HAP-1 (cell line): ENCODE measurements around the gene RAD18.

ENCODE experiments used
- DNase-seq, 2 experiments: peaks; one replicate each; pipeline ENCODE4 v3.0.0-alpha.2; 2016 to 2020; ENCODE audit warnings: low spot score in 2 of 2
- H3K27me3 ChIP-seq: fragments of 250-450 bp; sonication (Bioruptor Pico); 2 replicates; pipeline ENCODE4 v1.5.1; 2020; ENCODE audit warnings: low read depth, mild to moderate bottlenecking, moderate library complexity
- H3K36me3 ChIP-seq: fragments of 250-450 bp; sonication (Bioruptor Pico); replicated peaks from 2 replicates; pipeline ENCODE4 v1.5.1; 2020; ENCODE audit warnings: mild to moderate bottlenecking
- H3K4me1 ChIP-seq: fragments of 250-450 bp; sonication (Bioruptor Pico); 2 replicates; pipeline ENCODE4 v1.5.1; 2020; ENCODE audit warnings: mild to moderate bottlenecking
- H3K4me3 ChIP-seq: fragments of 250-450 bp; sonication (Bioruptor Pico); 2 replicates; pipeline ENCODE4 v1.5.1; 2020; ENCODE audit warnings: mild to moderate bottlenecking, moderate library complexity
- H3K9me3 ChIP-seq: fragments of 250-450 bp; sonication (Bioruptor Pico); 2 replicates; pipeline ENCODE4 v1.5.1; 2020; ENCODE audit warnings: mild to moderate bottlenecking, moderate library complexity
- in situ Hi-C: fragments of 300-500 bp; cut with MboI; formaldehyde crosslinking; loops from 3 replicates; pipeline ENCODE4 v1.14.3; 2020; ENCODE audit warnings: low sequenced_read_pairs, inconsistent platforms, mixed read lengths

The RAD18 gene

DNA sequence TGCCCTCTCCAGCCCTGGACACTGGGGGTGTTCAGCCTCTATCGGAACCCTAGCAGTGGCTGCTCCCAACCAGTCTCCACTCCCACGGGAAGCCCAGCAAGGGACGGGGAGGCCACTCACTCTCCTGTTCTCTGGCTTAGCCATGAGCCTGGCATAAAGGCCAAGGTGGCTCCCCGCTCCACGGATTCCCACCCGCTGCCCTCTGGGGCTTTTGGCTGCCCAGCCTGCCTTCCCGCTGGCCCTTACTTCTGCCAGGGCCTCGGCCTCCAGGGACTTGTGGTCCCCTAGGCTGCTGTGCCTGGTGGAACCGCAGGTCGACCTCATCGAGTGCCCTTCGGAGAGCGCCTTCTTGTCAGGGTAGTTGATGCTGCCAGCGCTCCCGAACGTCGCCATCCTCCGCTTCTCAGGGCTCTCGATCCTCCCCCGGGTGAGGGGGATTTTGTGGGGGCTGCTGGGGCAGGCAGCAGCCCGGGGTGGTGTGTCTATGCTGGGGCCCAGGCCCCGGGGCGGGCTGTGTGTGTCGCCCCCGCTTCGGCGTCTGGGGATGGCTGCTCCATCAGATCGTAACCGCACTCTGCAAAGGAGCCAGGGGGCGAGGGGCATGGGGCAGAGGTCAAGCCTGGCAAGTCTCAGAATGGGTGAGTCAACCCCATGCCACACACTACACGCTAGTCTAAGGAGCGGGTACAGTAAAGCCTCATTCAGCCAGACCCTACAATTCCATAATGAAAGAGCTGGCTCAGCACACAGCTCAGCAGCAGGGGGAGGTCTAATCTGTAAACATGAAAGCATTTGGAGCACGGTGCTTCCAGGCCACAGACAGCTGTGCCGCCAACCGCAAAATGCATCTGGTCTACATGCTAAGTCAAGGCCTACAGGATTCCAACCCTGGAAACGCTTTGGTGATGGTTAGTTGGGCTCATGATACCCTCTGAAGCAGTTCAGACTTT is 27.3 kb upstream of the RAD18 start:
- no peak for DNase-seq
- Histone ChIP-seq H3K4me1 (no peaks in the 10 kb centered on the region), H3K9me3 (no peaks in the 10 kb centered on the region), H3K27me3 (no peaks in the 10 kb centered on the region), H3K4me3 (no peak overlapping the region), H3K36me3 (no peaks in the 10 kb centered on the region)
- in situ Hi-C loops = no loop called here

DNA sequence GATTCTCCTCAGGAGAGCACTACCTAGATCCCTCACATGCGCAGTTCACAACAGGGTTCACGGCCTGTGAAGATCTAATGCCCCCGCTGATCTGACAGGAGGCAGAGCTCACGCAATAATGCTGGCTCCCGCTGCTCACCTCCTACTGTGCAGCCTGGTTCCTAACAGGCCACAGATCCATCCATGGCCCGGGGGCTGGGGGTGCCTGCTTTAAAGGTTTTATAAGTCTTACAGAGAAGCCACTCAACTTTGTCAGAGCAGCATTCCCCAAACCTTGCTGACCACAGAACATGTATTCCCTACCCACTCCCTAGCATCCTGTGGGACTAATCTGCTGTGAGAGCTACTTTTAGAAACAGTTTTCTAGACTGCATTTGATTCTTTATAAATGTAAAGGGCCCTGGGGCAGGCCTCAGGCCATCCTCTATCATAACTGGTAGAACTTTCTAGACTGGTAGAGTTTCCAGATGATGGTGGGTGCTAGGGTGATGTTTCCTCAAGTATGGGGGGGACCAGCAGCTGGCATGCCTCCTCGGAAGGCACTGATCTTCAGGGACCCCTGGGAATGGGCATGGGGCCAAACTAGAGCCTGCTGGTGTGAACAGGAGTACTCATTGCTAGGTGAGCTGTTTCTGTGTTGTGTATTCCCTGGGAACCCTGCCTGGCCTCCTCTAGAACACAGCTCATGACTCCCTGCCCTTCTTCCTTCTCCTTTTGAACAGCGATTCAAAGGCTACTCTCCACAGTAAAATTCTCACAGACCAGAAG is 25.7 kb upstream of the RAD18 start:
- in situ Hi-C loops = no loop called here
- Histone ChIP-seq H3K36me3 (no peaks in the 10 kb centered on the region), H3K27me3 (no peaks in the 10 kb centered on the region), H3K4me1 (no peaks in the 10 kb centered on the region), H3K4me3 (no peak overlapping the region), H3K9me3 (no peaks in the 10 kb centered on the region)
- DNase-seq = no peak

DNA sequence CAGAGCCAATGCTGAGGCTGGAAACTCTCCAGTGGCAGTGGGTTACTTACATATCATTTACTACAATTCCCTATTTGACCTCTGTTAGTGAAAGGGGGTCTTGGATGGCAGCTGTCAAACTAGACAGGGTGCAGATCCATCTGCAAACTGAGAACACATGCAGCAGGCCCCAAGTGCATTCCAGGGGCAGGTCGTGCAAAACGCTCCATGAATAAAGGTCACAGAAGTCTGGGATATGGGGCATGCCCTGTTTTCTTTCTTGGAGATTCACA is 25.0 kb upstream of the RAD18 start:
- Histone ChIP-seq H3K36me3 (no peaks in the 10 kb centered on the region), H3K9me3 (no peaks in the 10 kb centered on the region), H3K4me1 (no peaks in the 10 kb centered on the region), H3K4me3 (no peak overlapping the region), H3K27me3 (no peaks in the 10 kb centered on the region)
- in situ Hi-C loops = no loop called here
- DNase-seq = no peak

DNA sequence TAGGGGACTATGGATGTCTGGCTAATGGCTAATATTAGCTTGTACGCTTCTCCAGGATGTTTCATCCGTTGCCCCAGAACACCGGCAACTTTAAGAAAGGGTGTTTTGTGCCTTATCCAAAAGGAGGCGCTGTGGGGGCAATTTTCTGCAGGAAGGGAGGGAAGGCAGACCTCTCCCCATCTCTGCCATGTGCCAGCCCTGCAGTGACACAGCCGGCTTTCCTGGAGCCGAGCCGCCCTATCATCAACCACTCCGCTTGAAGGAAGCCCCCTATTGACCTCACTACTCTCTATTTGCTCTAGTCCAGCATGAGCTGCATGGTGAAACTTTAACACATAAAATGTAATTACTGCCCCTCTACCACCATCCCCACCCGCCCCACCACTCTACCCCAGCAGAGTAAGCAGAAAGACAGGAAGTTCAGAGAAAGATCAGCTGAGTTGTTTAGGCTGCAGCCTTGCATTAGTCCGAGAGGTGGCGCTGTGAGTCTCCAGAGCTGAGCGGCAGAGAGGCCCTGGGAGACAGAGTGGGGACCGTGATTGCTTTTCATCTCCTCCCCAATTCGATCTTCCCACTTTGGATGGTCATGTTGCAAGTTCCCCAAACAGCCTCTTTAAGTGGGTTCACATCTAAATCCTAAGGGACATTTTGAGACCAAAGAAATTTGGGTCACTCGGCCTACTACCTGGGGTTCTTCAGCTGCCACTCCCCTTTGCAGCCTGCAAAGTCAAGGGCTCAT is 24.5 kb upstream of the RAD18 start:
- H3K4me3 ChIP-seq = no peak overlapping the region
- no peaks in the 10 kb centered on the region for H3K9me3 ChIP-seq
- no peaks in the 10 kb centered on the region for H3K4me1 ChIP-seq
- no peaks in the 10 kb centered on the region for H3K27me3 ChIP-seq
- in situ Hi-C loops = no loop called here
- H3K36me3 ChIP-seq = no peaks in the 10 kb centered on the region
- DNase-seq = peak; percentile 44 to 77

DNA sequence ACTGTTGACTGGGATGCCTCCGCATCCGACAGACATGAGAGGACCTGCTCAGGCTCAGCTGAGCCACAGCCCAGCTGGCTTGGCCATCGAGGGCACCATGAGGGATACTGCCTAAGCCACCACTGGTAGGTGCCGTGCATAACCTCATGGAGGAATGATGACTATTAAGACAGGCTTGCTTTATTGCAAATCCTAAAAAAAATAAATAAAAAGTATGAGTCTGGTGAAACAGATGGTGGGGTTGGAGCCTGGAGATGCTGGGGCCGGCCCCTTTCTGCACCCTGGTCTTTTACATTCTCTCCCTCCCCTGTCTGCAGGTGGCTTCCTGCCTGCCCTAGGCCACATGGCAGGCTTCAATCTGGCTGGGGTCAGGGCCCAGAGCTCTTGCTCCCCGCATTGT is 24.0 kb upstream of the RAD18 start:
- no peaks in the 10 kb centered on the region for H3K36me3 ChIP-seq
- H3K27me3 ChIP-seq = no peaks in the 10 kb centered on the region
- no peaks in the 10 kb centered on the region for H3K9me3 ChIP-seq
- no peaks in the 10 kb centered on the region for H3K4me1 ChIP-seq
- H3K4me3 ChIP-seq = no peak overlapping the region
- in situ Hi-C loops = no loop called here
- no peak for DNase-seq

DNA sequence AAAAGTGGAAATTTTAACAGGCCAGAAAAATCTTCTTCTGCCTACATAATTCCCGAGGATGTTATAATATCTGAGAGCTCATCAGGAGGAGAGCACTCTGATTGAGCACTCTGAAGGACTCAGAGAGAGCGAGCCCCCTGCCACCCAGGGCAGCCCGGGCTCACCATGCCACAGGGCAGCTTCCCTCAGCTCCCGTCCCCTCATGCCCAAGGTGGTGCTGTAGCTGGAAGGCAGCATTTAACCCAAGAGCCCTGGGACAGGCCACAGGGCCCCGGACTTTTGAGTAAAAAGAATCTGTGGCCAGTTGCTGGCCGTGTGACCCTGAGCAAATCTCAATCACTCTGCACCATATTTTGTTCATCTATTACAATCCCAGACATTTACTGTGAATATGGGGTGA is 23.5 kb upstream of the RAD18 start:
- Histone ChIP-seq H3K4me1 (no peaks in the 10 kb centered on the region), H3K27me3 (no peaks in the 10 kb centered on the region; the same call in 1 of the 2 replicates), H3K9me3 (no peaks in the 10 kb centered on the region), H3K4me3 (no peak overlapping the region), H3K36me3 (no peaks in the 10 kb centered on the region)
- DNase-seq = no peak
- in situ Hi-C loops = no loop called here

DNA sequence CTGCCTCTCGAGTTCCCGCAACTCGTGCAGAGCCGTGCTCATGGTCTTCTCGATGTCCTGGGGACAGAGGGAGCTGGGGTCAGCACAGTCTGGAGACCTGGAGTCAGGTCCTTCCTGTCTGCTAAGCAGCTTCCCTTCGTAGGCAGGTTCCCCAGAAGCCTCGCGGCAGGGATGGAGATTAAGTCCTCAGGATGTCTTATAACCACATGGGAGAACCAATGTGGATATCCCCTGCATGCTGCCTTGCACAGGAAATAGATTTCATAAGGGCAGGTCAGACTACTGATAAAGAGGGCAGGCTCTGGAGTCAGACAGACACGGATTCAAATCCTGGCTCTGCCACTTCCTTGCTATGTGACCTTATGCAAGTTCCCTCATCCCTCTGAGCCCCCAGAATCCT is 22.6 kb upstream of the RAD18 start:
- Histone ChIP-seq H3K4me3 (no peak overlapping the region), H3K36me3 (no peaks in the 10 kb centered on the region), H3K4me1 (no peaks in the 10 kb centered on the region), H3K27me3 (peaks cover 6% of the 10 kb centered on the region), H3K9me3 (no peaks in the 10 kb centered on the region)
- in situ Hi-C loops = no loop called here
- DNase-seq = no peak

DNA sequence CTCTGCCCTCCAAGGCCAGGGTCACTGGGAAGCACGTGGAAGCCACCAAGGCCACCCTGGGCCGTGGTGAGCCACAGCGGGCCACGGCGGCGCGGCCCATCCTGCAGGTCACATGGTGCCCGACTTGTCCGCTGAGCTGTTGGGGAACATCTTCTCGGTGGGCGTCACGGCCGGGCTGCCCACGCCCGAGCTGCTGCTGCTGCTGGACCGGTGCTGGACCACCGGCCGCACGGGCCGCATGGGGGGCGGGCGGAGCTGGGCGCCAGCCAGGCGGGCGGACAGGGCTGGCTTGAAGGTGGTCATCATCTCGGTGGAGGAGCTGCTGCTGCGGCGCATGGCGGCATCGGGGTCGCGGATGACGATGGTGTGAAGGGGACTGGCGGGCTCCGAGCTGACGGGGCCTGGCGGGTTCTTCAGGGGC is 22.1 kb upstream of the RAD18 start:
- Histone ChIP-seq H3K9me3 (no peaks in the 10 kb centered on the region), H3K4me3 (no peak overlapping the region), H3K4me1 (no peaks in the 10 kb centered on the region), H3K27me3 (peaks cover 9% of the 10 kb centered on the region), H3K36me3 (no peaks in the 10 kb centered on the region)
- no peak for DNase-seq
- in situ Hi-C loops = no loop called here

DNA sequence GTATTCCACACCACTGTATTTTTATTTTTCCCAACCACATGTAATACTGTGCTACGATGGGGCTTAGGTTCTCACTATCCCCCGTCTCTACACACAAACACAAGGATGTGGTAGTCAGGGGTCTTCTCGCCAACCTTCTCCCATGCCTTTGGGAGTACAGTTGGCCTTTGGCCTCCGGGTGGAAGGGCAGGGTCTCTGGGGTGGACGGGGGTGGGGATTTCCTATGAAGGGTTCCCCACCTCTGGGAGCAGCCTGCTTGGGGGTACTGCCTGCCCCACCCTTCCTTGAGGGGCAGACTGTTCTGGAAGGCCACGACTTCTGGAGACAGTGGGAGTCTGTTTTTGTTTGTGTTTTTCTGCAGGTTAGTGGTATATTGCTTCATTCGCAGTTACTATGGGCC is 21.3 kb upstream of the RAD18 start:
- Histone ChIP-seq H3K9me3 (no peaks in the 10 kb centered on the region), H3K4me3 (no peak overlapping the region), H3K27me3 (peaks cover 9% of the 10 kb centered on the region), H3K36me3 (no peaks in the 10 kb centered on the region), H3K4me1 (no peaks in the 10 kb centered on the region)
- DNase-seq = no peak
- in situ Hi-C loops = no loop called here

DNA sequence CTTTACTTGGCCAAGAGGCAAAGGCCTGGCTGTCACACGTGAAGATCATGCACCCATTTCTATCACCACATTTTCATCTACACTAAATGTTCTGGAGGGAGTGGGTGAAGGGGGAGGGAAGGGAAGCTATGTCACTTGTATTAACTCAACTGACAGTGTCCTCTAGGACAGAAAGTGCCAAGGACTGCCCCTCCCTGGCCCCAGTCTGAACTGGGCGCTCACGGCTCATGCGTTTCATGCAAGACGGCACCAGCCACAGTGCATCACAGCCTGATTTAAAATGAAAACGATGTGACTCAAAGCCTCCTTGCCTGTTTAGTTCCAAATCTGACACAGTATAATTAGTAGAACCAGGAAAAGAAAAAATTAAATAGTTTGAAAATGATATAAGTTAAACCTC is 20.8 kb upstream of the RAD18 start:
- no peak overlapping the region for H3K4me3 ChIP-seq
- H3K9me3 ChIP-seq = no peaks in the 10 kb centered on the region
- in situ Hi-C loops = no loop called here
- peaks cover 9% of the 10 kb centered on the region for H3K27me3 ChIP-seq
- no peaks in the 10 kb centered on the region for H3K36me3 ChIP-seq
- H3K4me1 ChIP-seq = no peaks in the 10 kb centered on the region
- DNase-seq = no peak

DNA sequence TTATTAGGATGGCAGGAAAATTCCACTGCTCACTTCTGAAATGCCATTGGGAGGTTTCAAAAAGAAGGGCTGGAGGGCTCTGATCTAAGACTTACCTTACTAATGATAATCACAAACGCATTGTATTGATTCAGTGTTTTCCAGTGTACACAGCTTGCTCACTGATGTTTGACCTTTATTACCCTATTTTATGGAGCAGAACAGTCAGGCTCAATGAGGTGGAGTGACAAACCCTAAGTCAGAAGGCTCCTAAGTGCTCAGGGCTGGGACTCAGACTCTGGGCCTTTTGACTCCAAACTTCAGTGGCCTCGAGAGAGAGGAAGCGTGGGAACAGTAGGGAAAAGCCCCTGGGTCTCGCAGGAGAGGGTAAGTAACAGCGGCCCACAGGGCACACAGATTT is 20.3 kb upstream of the RAD18 start:
- Histone ChIP-seq H3K4me1 (no peaks in the 10 kb centered on the region), H3K4me3 (no peak overlapping the region), H3K9me3 (no peaks in the 10 kb centered on the region), H3K27me3 (peaks cover 9% of the 10 kb centered on the region), H3K36me3 (no peaks in the 10 kb centered on the region)
- DNase-seq = no peak
- in situ Hi-C loops = no loop called here

DNA sequence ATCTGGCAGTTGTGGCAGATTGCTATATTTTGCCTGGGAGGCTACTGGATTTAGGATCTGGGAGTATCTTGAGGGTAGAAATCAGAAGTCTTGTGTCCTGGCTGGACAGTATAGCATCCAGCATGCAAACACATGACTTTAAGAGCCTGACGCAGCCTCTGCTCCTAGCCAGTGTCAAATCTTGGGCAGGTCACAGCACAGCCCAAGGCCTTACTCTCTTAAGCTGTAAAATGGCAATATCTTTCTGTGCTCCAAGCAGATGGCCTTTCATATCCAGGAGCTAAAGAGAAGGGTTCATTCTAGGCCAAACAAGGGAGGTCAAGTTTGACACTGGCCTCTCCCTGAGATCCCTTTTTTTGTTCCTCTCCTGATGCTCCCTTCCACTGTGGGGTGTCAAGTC is 19.8 kb upstream of the RAD18 start:
- H3K36me3 ChIP-seq = no peaks in the 10 kb centered on the region
- DNase-seq = no peak
- H3K4me1 ChIP-seq = no peaks in the 10 kb centered on the region
- H3K4me3 ChIP-seq = no peak overlapping the region
- in situ Hi-C loops = no loop called here
- H3K27me3 ChIP-seq = peaks cover 9% of the 10 kb centered on the region
- no peaks in the 10 kb centered on the region for H3K9me3 ChIP-seq

DNA sequence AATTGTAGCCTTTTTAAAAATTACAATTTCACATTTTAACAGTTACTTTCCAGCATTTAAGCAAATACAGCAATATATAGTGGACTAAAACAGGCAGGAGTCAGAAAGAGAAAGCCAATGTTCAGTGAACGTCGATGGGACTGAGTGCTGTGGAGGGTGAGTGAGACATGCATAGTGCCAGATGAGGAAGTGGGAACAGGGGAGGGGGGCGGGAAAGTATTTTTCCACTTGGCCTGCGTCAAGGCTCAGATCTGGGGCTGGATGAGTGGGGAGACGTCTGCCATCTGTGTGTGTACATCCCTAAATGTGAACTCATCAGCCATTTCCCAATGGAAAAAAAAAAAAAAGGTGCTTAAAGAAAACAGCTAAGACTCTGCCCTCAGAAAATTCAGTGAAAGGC is 19.2 kb upstream of the RAD18 start:
- Histone ChIP-seq H3K9me3 (no peaks in the 10 kb centered on the region), H3K36me3 (no peaks in the 10 kb centered on the region), H3K27me3 (peaks cover 9% of the 10 kb centered on the region), H3K4me3 (no peak overlapping the region), H3K4me1 (no peaks in the 10 kb centered on the region)
- DNase-seq = no peak
- in situ Hi-C loops = no loop called here

DNA sequence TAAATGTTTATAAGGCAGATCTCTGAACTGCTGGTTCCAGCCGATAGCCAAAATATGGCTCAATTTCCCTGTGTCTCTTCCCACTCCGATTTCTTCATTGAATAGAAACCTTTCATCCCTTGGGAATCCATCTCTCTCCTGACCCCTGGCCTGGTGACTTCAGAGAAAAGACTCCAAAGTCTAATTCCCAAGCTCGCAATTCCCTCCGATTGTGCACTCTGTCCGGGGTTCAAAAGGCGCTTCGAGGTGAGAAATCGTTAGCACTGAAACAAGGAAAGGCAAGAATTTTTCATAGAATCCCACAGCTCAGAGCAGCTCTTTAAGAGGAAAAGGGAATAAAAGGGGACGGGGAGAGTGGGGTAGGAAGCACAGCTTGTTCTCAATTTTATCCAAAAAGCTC is 18.4 kb upstream of the RAD18 start:
- no peak overlapping the region for H3K4me3 ChIP-seq
- H3K36me3 ChIP-seq = no peaks in the 10 kb centered on the region
- H3K4me1 ChIP-seq = no peaks in the 10 kb centered on the region
- H3K9me3 ChIP-seq = no peaks in the 10 kb centered on the region
- in situ Hi-C loops = no loop called here
- H3K27me3 ChIP-seq = peaks cover 9% of the 10 kb centered on the region
- no peak for DNase-seq
